Measurements from ENCODE around the gene ZNF337. TPM values are rescaled to one million over a fixed set of nuclear protein-coding genes. Genes with fewer than 3 reads are reported as not detected.
"Not testable (repeated sequence)": the region's sequence is repeated elsewhere in the genome, so short reads cannot be mapped to it uniquely, and the experiment has no call there.

The ZNF337 gene
- total RNA-seq, 1 donor from 2014 or later = 16.7 TPM

DNA sequence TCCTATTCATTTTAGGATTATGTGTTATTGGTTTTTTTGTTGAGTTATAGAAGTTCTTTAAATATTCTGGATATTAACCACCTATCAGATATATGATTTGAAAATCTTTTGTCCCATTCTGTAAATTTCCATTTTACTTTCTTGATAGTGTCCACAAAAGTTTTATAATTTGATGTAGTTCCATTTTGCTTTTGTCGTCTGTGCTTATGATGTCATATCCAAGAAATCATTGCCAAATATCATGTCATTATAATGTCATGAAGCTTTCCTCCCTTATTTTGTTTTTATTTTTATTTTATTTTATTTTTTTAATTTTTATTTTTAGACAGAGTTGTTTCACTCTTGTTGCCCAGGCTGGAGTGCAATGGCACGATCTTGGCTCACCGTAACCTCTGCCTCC is 51.8 kb downstream of the ZNF337 start:
- Mint-ChIP-seq H3K9me3 (ENCODE audit: unreplicated experiment) (peaks cover 4% of the 10 kb centered on the region), H3K36me3 (ENCODE audit: low read depth, unreplicated experiment) (peaks cover 4% of the 10 kb centered on the region), H3K27ac (ENCODE audit: unreplicated experiment) (no peak overlapping the region), H3K4me1 (ENCODE audit: unreplicated experiment) (no peaks in the 10 kb centered on the region), H3K27me3 (ENCODE audit: unreplicated experiment) (no peaks in the 10 kb centered on the region), H3K4me3 (ENCODE audit: unreplicated experiment) (no peak overlapping the region)
- TF ChIP-seq, protein P1, sequence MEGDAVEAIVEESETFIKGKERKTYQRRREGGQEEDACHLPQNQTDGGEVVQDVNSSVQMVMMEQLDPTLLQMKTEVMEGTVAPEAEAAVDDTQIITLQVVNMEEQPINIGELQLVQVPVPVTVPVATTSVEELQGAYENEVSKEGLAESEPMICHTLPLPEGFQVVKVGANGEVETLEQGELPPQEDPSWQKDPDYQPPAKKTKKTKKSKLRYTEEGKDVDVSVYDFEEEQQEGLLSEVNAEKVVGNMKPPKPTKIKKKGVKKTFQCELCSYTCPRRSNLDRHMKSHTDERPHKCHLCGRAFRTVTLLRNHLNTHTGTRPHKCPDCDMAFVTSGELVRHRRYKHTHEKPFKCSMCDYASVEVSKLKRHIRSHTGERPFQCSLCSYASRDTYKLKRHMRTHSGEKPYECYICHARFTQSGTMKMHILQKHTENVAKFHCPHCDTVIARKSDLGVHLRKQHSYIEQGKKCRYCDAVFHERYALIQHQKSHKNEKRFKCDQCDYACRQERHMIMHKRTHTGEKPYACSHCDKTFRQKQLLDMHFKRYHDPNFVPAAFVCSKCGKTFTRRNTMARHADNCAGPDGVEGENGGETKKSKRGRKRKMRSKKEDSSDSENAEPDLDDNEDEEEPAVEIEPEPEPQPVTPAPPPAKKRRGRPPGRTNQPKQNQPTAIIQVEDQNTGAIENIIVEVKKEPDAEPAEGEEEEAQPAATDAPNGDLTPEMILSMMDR (IDR thresholded peaks at IDR 0.05; ENCODE audit: unreplicated experiment) = no peak
- DNase-seq (ENCODE audit: low spot score) = no peak

DNA sequence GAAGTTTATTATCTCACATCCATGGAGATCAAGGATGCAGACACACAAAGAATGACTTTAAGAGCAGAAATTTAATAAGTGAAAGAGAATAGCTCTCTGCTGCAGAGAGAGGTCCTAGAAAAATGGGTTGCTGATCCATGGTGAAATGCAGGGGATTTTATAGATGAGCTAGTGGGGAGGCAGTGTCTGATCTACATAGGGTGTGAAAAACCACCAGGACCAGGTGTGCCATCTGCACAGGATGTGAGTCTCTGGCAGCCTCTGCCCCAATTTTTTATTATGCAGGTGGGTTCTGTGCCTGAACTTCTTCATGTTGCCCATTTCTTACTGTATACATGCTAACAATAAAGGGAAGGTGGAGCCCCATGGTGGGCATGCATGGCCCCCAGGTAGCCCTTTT is 52.9 kb downstream of the ZNF337 start:
- Mint-ChIP-seq H3K9me3 (ENCODE audit: unreplicated experiment) (peaks cover 4% of the 10 kb centered on the region), H3K4me3 (ENCODE audit: unreplicated experiment) (no peak overlapping the region), H3K27me3 (ENCODE audit: unreplicated experiment) (no peaks in the 10 kb centered on the region), H3K27ac (ENCODE audit: unreplicated experiment) (no peak overlapping the region), H3K36me3 (ENCODE audit: low read depth, unreplicated experiment) (peaks cover 4% of the 10 kb centered on the region), H3K4me1 (ENCODE audit: unreplicated experiment) (no peaks in the 10 kb centered on the region)
- no peak for DNase-seq (ENCODE audit: low spot score)
- TF ChIP-seq, protein P1 (IDR thresholded peaks at IDR 0.05; ENCODE audit: unreplicated experiment) = no peak

DNA sequence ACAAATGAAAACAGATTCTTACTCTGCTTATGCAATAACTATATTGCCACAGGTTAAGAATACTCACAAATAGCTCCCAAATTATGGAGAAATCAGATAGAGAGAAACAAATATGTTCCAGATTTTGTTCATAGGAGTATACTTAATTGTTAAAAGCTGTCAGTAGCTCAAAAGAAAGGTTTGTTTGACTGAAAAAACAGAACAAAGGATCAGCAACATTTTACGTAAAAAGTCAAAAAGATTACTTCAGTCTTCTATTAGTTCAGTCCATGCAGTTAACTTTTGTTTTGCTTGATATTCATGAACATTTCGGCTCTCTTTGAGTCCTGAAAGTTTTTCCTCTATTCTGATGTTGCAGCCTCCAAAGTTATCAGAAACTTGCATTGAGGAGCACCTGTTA is 59.4 kb downstream of the ZNF337 start:
- DNase-seq (ENCODE audit: low spot score) = no peak
- Mint-ChIP-seq H3K27me3 (ENCODE audit: unreplicated experiment) (no peaks in the 10 kb centered on the region), H3K27ac (ENCODE audit: unreplicated experiment) (no peak overlapping the region)

DNA sequence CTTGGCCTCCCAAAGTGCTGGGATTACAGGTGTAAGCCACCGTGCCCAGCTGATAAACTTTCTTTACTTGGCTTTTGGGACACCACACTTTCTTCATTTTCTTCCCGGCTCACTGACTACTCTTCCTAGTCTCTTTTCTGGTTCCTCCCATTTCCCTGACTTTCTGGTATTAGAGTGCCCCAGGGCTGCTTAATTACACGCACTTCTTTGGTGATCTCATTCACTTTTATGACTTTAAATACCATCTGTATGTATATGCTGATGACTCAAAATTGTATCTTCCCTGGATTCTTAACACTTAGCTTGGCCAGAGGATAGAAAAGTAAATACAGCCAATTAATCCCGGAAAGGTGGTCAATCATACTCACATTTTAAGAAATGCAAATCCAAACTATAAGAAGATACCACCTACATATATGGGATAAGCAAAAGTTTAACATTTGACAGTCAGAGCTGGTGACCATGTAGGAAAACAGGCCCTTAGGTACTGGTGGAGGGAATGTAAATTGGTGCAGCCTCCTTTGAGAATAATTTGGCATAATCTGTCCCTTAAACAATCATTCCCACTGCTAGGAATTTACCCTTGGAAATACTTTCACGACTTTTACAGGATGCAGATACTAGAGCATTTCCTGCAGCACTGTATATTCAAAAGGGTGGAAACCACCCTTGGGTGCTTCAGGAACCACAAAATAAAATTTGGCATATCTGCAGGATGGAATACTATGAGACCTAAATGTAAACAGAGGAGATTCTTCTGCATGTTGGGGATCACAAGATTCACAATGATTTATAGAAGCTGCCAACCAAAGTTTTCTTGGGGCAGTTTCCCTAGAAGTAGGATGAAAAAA is 63.5 kb downstream of the ZNF337 start:
- peaks cover 12% of the 10 kb centered on the region for H3K36me3 Mint-ChIP-seq (ENCODE audit: low read depth, unreplicated experiment)
- TF ChIP-seq, protein P1 (IDR thresholded peaks at IDR 0.05; ENCODE audit: unreplicated experiment) = no peak
- no peak overlapping the region for H3K27ac Mint-ChIP-seq (ENCODE audit: unreplicated experiment)
- no peak overlapping the region for H3K4me3 Mint-ChIP-seq (ENCODE audit: unreplicated experiment)
- H3K27me3 Mint-ChIP-seq (ENCODE audit: unreplicated experiment) = no peaks in the 10 kb centered on the region
- H3K4me1 Mint-ChIP-seq (ENCODE audit: unreplicated experiment) = no peaks in the 10 kb centered on the region
- no peak for DNase-seq (ENCODE audit: low spot score)
- no peaks in the 10 kb centered on the region for H3K9me3 Mint-ChIP-seq (ENCODE audit: unreplicated experiment)

More for the DNA sequence above, 59.4 kb downstream of the ZNF337 start:
- no peaks in the 10 kb centered on the region for H3K4me1 Mint-ChIP-seq (ENCODE audit: unreplicated experiment)
- TF ChIP-seq, protein P1 (IDR thresholded peaks at IDR 0.05; ENCODE audit: unreplicated experiment) = no peak
- H3K4me3 Mint-ChIP-seq (ENCODE audit: unreplicated experiment) = no peak overlapping the region
- peaks cover 12% of the 10 kb centered on the region for H3K36me3 Mint-ChIP-seq (ENCODE audit: low read depth, unreplicated experiment)
- no peaks in the 10 kb centered on the region for H3K9me3 Mint-ChIP-seq (ENCODE audit: unreplicated experiment)

DNA sequence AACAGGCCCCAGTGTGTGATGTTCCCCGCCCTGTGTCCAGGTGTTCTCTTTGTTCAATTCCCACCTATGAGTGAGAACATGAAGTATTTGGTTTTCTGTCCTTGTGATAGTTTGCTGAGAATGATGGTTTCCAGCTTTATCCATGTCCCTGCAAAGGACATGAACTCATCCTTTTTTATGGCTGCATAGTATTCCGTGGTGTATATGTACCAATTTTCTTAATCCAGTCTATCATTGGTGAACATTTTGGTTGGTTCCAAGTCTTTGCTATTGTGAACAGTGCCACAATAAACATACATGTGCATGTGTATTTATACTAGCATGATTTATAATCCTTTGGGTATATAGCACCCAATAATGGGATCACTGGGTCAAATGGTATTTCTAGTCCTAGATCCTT is 66.0 kb downstream of the ZNF337 start:
- H3K27ac Mint-ChIP-seq (ENCODE audit: unreplicated experiment); DNase-seq (ENCODE audit: low spot score); H3K27me3 Mint-ChIP-seq (ENCODE audit: unreplicated experiment); H3K4me1 Mint-ChIP-seq (ENCODE audit: unreplicated experiment); H3K4me3 Mint-ChIP-seq (ENCODE audit: unreplicated experiment); H3K36me3 Mint-ChIP-seq (ENCODE audit: low read depth, unreplicated experiment); H3K9me3 Mint-ChIP-seq (ENCODE audit: unreplicated experiment): not testable (repeated sequence)

Measured in endothelial cell (in vitro differentiated cells).